Thoracic aorta (tissue), 2 donors: ENCODE measurements around the gene DES. TPM values are rescaled to one million over a fixed set of nuclear protein-coding genes. Genes with fewer than 3 reads are reported as not detected.

Experiments used
- ATAC-seq: fragments of 150-250 bp; one replicate; pipeline ENCODE4 v1.8.0; 2017; ENCODE audit warnings: low read depth; ENCODE audit not compliant: insufficient number of reproducible peaks, low FRiP score
- DNase-seq: peaks from one replicate; pipeline ENCODE4 v3.0.0-alpha.2; 2020; ENCODE audit warnings: low spot score
- H3K27ac ChIP-seq, 2 donors: fragments of 200-600 bp; sonication (generic); 1 replicate in 1 of 2; 2 replicates in 1 of 2; pipeline ENCODE4 v1.5.1; 2016; ENCODE audit warnings: mild to moderate bottlenecking in 2 of 2, moderate library complexity in 2 of 2
- H3K27me3 ChIP-seq: fragments of 200-600 bp; sonication (generic); replicated peaks from 2 replicates; pipeline ENCODE4 v1.6.0; 2016; ENCODE audit warnings: mild to moderate bottlenecking; ENCODE audit not compliant: insufficient read depth
- H3K36me3 ChIP-seq: fragments of 200-600 bp; sonication (generic); one replicate; pipeline ENCODE4 v1.5.1; 2016
- H3K4me1 ChIP-seq, 2 donors: fragments of 200-600 bp; sonication (generic); 1 replicate in 1 of 2; 2 replicates in 1 of 2; pipeline versions ENCODE4 v1.5.1 to v1.6.0; 2016; ENCODE audit warnings: low read depth in 2 of 2, mild to moderate bottlenecking in 1 of 2; ENCODE audit not compliant: control insufficient read depth in 1 of 2
- H3K4me3 ChIP-seq: fragments of 200-600 bp; sonication (generic); 2 replicates; pipeline ENCODE4 v1.5.1; 2016; ENCODE audit warnings: mild to moderate bottlenecking
- H3K9me3 ChIP-seq: fragments of 200-600 bp; sonication (generic); 2 replicates; pipeline ENCODE4 v1.5.1; 2016
- CTCF ChIP-seq: fragments of 200-600 bp; sonication (generic); IDR thresholded peaks from one replicate; pipeline ENCODE4 v1.5.1; 2019; ENCODE audit warnings: antibody characterized with exemption
- total RNA-seq, 2 donors: library from RNA; depleted of rRNA; stranded (reverse); fragments of >200 nt; gene quantifications; one replicate each; pipeline versions ENCODE4 v1.1.0 to v1.2.3, GENCODE V29; 2016

Gene DES
- total RNA-seq, 2 donors from 2014 or later = 146 to 302 TPM

- no peaks in the 10 kb centered on the region for H3K36me3 ChIP-seq
- no peak overlapping the region for H3K27ac ChIP-seq
- ATAC-seq (no peak), DNase-seq (no peak)
- H3K27me3 ChIP-seq = no peaks in the 10 kb centered on the region
- H3K9me3 ChIP-seq = no peaks in the 10 kb centered on the region
- H3K4me3 ChIP-seq = no peak overlapping the region
- peaks cover 0 to 6% of the 10 kb centered on the region in 2 donors for H3K4me1 ChIP-seq
- TF ChIP-seq CTCF = no peak
Measured at GRCh38 chr2:219395609-219396008, 22.6 kb upstream of the DES start.

- Histone ChIP-seq H3K4me1 (peaks cover 0 to 6% of the 10 kb centered on the region in 2 donors), H3K36me3 (no peaks in the 10 kb centered on the region), H3K27me3 (no peaks in the 10 kb centered on the region), H3K9me3 (no peaks in the 10 kb centered on the region), H3K4me3 (no peak overlapping the region), H3K27ac (no peak overlapping the region)
- no peak for TF ChIP-seq CTCF
- ATAC-seq = no peak
- no peak for DNase-seq
Measured at GRCh38 chr2:219396863-219397457, 21.2 kb upstream of the DES start.

DNA sequence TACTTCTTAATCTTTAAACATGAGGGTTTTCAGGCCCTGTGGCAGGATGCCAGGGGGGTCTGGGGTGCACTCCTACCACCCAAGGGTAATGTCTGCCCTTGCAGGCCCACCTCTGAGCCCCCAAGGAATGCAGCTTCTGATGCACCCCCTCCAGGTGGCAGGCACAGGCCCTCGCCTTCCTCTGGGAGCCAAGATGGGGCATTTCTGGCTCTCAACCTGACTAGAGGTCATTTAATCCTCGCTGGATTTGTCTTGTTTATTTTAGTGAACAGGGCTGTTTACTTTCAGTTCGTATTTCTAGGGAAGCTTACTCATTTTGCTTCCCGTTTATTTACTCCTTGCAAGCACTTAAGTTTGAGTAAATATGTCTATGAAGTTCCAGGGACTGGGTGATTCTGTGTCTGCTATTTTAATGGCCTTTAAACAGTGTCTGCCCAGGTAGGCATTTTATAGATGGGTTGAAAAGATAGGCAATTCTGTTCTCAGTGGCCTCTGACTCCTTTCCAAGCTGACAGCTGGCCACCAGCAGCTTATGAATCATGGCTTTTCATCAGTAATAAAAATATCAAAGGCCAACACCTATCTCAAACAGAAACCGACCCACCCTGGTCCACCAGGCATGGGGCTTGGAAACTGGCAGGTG is 19.3 kb upstream of the DES start:
- DNase-seq = no peak
- H3K9me3 ChIP-seq = no peaks in the 10 kb centered on the region
- H3K36me3 ChIP-seq = no peaks in the 10 kb centered on the region
- no peak for ATAC-seq
- H3K4me1 ChIP-seq = peaks cover 4 to 14% of the 10 kb centered on the region in 2 donors
- no peak overlapping the region for H3K27ac ChIP-seq
- no peaks in the 10 kb centered on the region for H3K27me3 ChIP-seq
- TF ChIP-seq CTCF = no peak
- H3K4me3 ChIP-seq = no peak overlapping the region

- Histone ChIP-seq H3K9me3 (no peaks in the 10 kb centered on the region), H3K27me3 (no peaks in the 10 kb centered on the region), H3K4me3 (no peak overlapping the region), H3K27ac (no peak overlapping the region), H3K36me3 (no peaks in the 10 kb centered on the region), H3K4me1 (peaks cover 13 to 25% of the 10 kb centered on the region in 2 donors)
- no peak for TF ChIP-seq CTCF
- DNase-seq (no peak), ATAC-seq (no peak)
Measured at GRCh38 chr2:219399716-219400478, 18.3 kb upstream of the DES start.

DNA sequence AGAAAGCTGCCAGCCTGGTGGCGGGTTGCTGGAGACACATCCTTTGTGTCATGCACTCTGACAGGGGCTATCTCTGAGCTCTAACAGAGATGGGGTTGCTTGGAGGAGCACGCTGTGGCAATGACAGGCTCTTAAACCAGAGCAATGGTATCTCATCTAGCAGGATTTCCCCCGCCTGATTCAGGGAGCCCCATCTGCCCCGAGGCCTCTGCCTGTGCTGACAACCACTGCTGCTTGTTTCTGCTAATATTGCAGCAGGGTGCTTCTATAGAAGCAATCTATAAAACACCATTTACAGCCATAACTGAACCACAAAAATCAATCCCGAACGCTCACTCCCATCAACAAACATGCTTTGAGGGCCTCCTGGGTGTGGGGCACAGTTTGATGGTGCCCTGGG is 17.6 kb upstream of the DES start:
- TF ChIP-seq CTCF = no peak
- no peak overlapping the region for H3K27ac ChIP-seq
- no peaks in the 10 kb centered on the region for H3K9me3 ChIP-seq
- peaks cover 16 to 31% of the 10 kb centered on the region in 2 donors for H3K4me1 ChIP-seq
- H3K27me3 ChIP-seq = no peaks in the 10 kb centered on the region
- H3K36me3 ChIP-seq = no peaks in the 10 kb centered on the region
- no peak overlapping the region for H3K4me3 ChIP-seq
- no peak for ATAC-seq
- no peak for DNase-seq
